ENCODE data around the gene PRR29. TPM values are rescaled to one million over a fixed set of nuclear protein-coding genes. Genes with fewer than 3 reads are reported as not detected.

PRR29 gene
- total RNA-seq, 4 donors from 2014 or later, result 0.17 to 0.82 (median 0.57) TPM; not detected in 1

DNA sequence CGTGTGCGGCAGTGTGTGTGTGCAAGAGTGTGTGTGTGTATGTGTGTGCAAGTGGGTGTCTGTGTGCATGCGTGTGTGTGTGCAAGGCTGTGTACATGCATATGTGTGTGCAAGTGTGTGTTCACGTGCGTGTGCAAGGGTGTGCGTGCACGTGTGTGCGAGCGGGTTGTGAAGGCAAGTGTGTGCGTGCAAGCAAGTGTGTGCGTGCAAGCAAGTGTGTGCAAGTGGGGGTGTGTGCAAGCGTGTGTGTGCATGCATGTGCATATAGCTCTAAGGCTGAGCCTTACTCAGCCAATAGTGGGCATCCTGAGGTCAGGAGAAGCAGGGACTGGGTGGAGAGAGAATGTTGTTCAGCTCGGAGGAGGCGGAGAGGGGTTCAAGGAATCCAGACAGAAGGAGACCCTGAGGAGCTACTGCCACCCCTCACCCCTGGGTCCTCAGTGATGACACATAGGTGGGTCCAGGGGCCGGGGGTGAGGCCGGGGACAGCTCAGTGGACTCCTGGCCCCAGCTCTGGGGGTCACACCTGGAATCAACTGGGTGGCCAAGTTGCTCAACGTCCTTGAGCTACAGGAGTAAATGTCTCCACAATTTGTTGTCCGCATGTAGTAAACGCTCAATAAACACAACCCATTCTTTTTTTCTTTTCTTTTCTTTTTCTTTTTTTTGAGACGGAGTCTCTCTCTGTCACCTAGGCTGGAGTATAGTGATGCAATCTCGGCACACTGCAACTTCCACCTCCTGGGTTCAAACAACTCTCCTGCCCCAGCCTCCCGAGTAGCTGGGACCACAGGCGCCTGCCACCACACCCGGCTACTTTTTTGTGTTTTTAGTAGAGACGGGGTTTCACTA, 1.8 kb downstream of the PRR29 start:
- no peak for TF ChIP-seq CTCF (IDR thresholded peaks at IDR 0.05; ENCODE audit: low read depth)

- no peak for TF ChIP-seq CTCF (IDR thresholded peaks at IDR 0.05; ENCODE audit: low read depth)
These were observed 3.0 kb downstream of the PRR29 start for GRCh38 chr17:64001091-64001579.

GRCh38 chr17:64001763-64002529, 3.8 kb downstream of the PRR29 start:
- TF ChIP-seq CTCF (IDR thresholded peaks at IDR 0.05; ENCODE audit: low read depth), result no peak

DNA sequence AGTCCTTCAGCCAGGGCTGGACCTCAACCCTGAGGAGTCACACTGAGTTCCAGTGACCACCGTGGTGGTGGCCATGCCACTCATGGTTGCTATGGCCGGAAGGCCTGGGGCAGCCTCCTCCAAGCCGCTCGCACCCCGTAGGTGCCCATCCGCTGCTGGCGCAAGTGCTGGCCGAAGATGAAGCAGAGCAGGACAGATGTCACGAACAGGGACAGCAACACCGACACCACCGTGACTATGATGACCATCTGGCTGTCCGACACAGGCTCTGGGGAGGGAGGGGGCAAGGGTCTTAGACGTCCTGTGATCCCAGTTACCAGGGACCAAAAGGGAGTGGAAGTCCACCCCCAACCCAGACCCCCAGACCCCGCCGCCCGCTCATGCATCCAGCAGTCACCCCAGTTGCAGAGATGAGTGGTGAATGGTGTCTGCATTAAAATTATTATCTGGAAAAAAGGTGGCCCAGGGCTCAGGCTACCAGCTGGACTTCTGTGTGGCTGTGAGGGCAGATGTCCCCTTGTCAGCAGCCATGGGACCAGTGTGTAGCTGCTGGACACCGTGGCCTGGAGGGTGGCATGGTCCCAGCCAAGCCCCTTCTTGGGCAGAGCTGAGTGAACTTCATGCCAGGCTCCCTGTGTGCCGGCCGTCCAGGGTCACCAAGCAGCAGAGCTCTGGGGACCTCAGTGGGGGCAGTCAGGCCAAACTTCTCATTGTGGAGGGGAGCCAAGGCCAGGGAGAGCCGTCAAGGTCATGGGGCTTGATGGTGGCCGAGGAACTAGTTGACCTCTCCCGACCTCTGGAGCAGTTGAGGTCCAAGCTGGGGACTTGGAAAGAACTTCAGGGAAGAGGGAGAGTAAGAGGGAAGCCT, 4.7 kb downstream of the PRR29 start:
- TF ChIP-seq CTCF (IDR thresholded peaks at IDR 0.05; ENCODE audit: low read depth), result no peak

DNA sequence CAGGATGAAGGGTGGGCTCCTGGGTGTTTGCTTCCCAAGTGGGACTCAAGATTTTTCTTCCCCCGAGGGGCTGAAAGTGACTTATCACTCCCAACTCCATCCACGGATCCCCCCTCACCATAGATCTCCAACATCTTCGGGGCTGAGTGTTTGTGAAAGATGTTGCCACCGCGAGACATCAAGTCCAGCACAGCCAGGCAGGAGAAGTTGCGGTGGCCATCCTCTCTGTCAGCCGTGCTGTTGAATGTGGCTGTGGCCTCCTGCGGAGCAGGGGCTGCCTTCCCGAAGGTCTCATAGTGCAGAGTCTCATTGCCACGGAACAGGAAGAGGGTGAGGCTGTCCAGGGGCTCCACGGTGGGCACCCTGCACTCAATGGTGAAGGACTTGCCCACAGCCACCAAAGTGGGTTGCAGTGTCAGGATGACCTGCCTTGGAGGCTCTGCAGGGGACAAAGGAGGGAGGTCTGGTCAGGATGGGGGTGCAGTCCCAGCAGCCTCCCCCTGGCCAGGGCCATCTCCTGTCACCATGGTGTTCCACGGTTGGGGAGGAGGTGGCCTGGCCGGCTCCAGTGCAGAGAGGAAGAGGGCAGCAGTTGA, 5.5 kb downstream of the PRR29 start:
- TF ChIP-seq CTCF (IDR thresholded peaks at IDR 0.05; ENCODE audit: low read depth), result no peak

- TF ChIP-seq CTCF (IDR thresholded peaks at IDR 0.05; ENCODE audit: low read depth), result no peak
These were observed 6.1 kb downstream of the PRR29 start for GRCh38 chr17:64004218-64004770.

Data from subcutaneous adipose tissue (tissue), 4 donors.